Measurements from ENCODE around the gene NBPF4.

The NBPF4 gene

DNA sequence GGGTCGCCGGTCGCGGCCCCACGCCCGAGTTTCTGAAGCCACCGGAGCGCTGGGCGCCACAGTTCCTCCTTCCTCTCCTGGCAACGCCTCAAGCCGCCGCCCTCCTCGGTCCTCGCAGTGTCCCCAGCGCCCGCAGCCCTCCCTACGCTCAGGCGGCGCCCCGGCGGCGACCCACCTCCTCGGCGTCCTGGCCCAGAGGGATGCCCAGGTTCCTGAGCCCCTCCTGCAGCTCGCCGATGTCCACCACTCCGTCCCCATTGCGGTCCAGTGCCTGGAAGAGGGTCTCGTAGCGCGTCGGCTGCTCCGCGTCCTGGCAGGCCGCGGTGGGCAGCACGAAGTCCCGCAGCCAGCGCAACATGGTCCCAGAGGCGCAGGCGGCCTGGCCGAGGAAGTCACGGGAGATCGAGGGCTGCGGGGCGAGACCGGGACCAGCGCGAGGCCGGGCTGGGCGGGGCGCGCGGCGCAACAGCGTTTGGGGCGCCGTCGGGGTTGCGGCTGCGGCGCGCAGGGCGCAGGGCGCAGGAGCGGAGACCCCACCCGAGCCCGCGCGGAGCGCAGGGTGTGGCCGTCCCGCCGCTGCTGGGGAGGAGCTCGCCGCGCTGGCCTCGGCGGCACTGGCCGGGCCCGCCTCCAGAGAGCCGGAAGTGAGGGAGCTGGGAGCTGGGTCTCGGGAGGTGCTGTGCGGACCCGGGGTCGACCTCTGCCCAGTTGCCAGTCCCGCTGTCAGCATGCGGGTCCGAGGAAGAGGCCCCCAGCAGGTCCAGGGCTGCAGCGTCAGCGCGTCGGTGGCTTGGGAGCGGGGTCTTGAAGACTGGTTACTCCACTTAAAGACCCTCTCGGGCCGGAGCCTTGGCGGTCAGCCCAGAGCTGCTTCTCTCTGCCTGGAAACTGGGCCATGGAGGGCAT, 43.8 kb downstream of the NBPF4 start, which contains the start of gene SLC25A24:
Gene SLC25A24 (minus strand): TSS at position 563 of the 906 bp plus-strand sequence. CDS start 205 bp downstream, at position 358.
- Mint-ChIP-seq H3K4me1 (ENCODE audit: low read depth) (peaks cover 48% of the 10 kb centered on the region), H3K9me3 (peaks cover 13% of the 10 kb centered on the region), H3K36me3 (ENCODE audit: low read depth) (peaks cover 53% of the 10 kb centered on the region), H3K27ac (peak within 1 kb of the TSS; percentile 99), H3K4me3 (peak within 1 kb of the TSS; percentile 96), H3K27me3 (peaks cover 1% of the 10 kb centered on the region)
- intact Hi-C loops (cut with micrococcal nuclease), result loop anchor here (5.0 to 10.0 kb wide), 2 partner anchors 58 to 415 kb away; no protein-coding TSS in a partner anchor

DNA sequence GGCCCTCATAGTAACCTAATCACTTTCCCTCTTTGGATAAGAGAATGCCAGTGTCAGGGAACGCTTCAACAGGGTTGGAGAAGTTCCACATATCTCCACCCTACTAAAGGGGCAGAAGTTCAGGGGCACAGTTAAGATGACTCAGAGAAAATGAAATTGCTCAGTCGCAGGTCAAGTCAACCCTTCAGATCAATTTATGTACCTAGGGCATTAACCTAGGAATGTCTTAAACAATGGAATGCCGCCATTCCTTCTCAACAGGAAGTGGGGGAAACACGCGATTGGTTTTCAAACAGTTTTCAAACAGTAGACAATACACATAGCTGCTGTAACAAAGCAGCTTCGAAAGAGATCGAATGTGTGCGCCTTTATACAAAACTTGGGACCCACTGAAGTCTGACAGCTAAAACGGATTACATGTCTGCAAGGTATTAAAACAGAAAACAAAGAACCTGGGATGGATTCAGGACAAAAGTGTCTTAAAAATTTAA, 44.6 kb downstream of the NBPF4 start:
- Mint-ChIP-seq H3K9me3 (peaks cover 21% of the 10 kb centered on the region), H3K4me3 (peak overlapping the region; percentile 96)
- intact Hi-C loops (cut with micrococcal nuclease), result loop anchor here (5.0 to 10.0 kb wide), 2 partner anchors 57 to 414 kb away; no protein-coding TSS in a partner anchor

DNA sequence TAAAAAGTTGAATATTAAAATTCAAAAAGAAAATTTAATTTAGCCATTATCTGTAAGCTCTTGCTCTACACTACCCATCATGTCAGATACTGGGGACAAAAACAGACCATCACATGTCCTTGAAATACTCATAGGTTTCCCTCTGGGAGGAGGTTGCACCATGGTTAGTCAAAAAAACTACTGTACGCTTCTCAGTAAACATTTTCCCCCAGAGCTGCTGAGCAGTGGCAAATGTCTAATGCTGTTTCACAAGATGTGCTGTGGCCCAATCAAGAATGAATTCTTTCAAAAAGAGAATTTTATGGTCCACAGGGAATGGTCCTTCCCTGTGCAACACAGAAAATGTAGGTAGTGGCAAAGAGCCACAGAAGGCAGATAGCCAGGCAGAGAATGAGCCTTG, 49.8 kb downstream of the NBPF4 start:
- H3K9me3 Mint-ChIP-seq, result peaks cover 33% of the 10 kb centered on the region
- no peak overlapping the region for H3K27ac Mint-ChIP-seq
- no peak overlapping the region for H3K4me3 Mint-ChIP-seq
- H3K4me1 Mint-ChIP-seq (ENCODE audit: low read depth), result peaks cover 39% of the 10 kb centered on the region
- no peaks in the 10 kb centered on the region for H3K27me3 Mint-ChIP-seq
- intact Hi-C loops (cut with micrococcal nuclease), result loop anchor here (10.0 kb wide), 1 partner anchor 409 kb away; no protein-coding TSS in a partner anchor
- H3K36me3 Mint-ChIP-seq (ENCODE audit: low read depth), result peaks cover 83% of the 10 kb centered on the region

More for the DNA sequence above, 44.6 kb downstream of the NBPF4 start:
- Mint-ChIP-seq H3K36me3 (ENCODE audit: low read depth) (peaks cover 61% of the 10 kb centered on the region), H3K4me1 (ENCODE audit: low read depth) (peaks cover 51% of the 10 kb centered on the region), H3K27me3 (no peaks in the 10 kb centered on the region), H3K27ac (peak overlapping the region; percentile 99)

DNA sequence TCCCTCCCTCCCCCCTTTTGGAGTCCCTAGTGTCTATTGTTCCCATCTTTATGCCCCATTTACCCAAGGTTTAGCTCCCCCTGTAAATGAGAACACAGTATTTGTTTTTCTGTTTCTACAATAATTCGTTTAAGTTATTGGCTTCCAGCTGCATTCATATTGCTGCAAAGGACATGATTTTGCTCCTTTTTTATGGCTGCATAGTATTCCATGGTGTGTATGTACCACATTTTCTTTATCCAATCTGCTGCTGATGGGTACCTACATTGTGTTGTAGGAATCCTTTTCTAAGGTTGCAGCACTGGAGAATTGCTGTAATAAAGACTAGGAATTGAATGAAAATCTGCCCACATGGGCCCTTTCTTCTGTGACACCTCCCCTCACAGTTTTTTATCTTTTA, 50.5 kb downstream of the NBPF4 start:
- Mint-ChIP-seq H3K4me3 (no peak overlapping the region), H3K27me3 (no peaks in the 10 kb centered on the region), H3K36me3 (ENCODE audit: low read depth) (peaks cover 84% of the 10 kb centered on the region), H3K4me1 (ENCODE audit: low read depth) (peaks cover 32% of the 10 kb centered on the region), H3K27ac (no peak overlapping the region), H3K9me3 (peaks cover 40% of the 10 kb centered on the region)
- intact Hi-C loops (cut with micrococcal nuclease), result loop anchor here (10.0 kb wide), 1 partner anchor 409 kb away; no protein-coding TSS in a partner anchor

DNA sequence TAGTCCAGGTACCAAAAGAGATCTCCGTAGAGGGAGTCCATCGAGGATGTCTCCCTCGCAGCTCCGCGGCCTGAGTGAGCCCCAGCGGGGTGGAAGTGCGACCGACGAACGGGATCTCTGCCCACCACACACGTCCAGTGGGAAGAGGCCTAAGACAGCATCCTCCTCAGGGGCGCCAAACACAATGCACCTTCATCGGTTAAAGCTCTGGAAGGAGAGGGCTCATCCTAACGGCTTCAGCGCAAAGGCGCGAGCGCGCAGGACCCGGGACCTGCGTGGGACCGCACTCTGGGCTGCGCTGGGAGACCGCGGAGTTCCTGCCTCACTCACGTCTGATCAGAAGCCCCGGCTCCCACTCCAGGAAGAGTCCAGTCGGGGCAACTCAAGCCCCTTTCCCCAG, 51.3 kb downstream of the NBPF4 start:
- Mint-ChIP-seq H3K27me3 (no peaks in the 10 kb centered on the region), H3K4me3 (no peak overlapping the region), H3K27ac (no peak overlapping the region), H3K9me3 (peaks cover 47% of the 10 kb centered on the region), H3K36me3 (ENCODE audit: low read depth) (peaks cover 84% of the 10 kb centered on the region), H3K4me1 (ENCODE audit: low read depth) (peaks cover 24% of the 10 kb centered on the region)
- intact Hi-C loops (cut with micrococcal nuclease), result loop anchor here (10.0 kb wide), 1 partner anchor 408 kb away; no protein-coding TSS in a partner anchor

DNA sequence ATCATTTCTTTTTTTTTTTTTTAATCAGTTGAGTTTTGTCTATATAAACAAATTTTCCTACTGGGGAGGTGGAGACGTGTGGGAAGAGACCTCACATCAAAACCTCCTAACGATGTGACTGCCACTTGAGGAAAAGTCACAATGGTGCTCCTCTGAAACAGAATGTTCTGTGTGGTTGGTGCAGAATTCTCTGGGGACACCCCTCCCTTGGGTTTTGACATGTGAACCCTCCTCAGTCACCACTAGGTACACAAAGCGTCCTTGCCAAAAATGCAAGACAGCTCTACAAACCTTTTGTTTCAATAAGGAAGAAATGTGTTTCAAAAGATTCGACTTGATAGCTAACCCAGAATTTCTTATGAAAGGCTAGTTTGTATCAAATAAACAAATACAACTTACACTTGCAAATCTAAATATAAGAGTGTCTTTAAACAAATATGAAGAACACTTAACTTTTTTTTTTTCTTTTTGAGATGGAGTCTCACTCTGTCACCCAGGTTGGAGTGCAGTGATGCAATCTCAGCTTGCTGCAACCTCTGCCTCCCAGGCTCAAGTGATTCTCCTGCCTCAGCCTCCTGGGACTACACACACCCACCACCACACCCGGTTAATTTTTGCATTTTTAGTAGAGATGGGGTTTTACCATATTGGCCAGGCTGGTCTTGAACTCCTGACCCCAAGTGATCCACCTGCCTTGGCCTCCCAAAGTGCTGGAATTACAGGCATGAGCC, 53.0 kb downstream of the NBPF4 start:
- Mint-ChIP-seq H3K4me1 (ENCODE audit: low read depth) (peaks cover 11% of the 10 kb centered on the region), H3K27ac (no peak overlapping the region), H3K27me3 (no peaks in the 10 kb centered on the region), H3K9me3 (peaks cover 39% of the 10 kb centered on the region), H3K4me3 (no peak overlapping the region), H3K36me3 (ENCODE audit: low read depth) (peaks cover 85% of the 10 kb centered on the region)
- intact Hi-C loops (cut with micrococcal nuclease), result loop anchor here (10.0 kb wide), 1 partner anchor 406 kb away; no protein-coding TSS in a partner anchor

DNA sequence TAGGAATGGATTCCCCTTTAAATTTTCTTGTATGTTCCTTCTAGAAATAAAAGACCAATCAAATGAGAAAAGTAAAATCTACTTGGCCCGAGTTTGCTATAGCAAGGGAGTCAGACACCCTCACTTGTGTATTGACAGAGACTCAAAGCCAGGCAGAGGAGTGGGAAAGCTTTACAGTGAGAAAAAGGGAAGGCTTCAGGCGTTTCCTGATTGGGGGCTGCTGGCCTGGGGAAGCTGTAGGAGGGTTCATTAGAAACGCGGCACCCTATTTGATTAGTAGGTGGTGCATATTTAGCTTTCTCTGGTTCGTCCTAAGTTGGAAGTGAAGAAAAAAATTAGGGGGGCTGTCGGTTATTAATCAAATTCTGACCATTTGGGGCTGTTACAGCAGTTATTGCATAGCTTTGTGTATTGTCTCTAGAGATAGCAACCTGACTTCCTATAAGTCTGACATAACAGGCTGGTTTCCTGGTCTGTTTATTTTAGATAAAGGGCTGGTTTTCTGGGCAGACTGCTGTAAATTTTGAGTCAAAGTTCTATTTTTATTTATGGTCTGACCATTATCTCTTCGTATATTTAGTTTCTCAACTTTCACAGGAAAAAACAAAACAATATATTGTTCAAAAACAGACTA, 53.8 kb downstream of the NBPF4 start:
- peaks cover 9% of the 10 kb centered on the region for H3K4me1 Mint-ChIP-seq (ENCODE audit: low read depth)
- peaks cover 81% of the 10 kb centered on the region for H3K36me3 Mint-ChIP-seq (ENCODE audit: low read depth)
- intact Hi-C loops (cut with micrococcal nuclease), result loop anchor here (10.0 kb wide), 1 partner anchor 405 kb away; no protein-coding TSS in a partner anchor
- no peak overlapping the region for H3K4me3 Mint-ChIP-seq
- no peak overlapping the region for H3K27ac Mint-ChIP-seq
- no peaks in the 10 kb centered on the region for H3K27me3 Mint-ChIP-seq
- H3K9me3 Mint-ChIP-seq, result peaks cover 35% of the 10 kb centered on the region

DNA sequence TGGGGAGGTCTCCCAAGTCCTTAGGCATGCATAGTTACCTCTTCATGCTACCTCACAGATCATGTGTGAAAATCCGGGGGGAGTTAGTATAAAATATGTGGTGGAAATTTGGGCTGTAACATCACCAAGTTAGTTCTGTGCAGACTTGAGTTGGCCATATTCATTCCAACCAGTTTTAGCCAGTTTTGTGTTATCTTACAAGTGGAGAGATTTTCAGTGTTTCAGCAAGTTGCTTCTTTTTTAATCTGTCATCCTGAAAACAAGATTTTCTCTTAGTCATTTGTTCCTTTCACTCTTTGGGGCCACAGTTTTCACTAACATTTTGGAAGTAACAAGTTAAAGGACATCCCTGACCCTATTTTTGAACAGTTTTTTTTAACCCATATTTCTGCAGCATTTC, 55.1 kb downstream of the NBPF4 start:
- H3K27ac Mint-ChIP-seq, result no peak overlapping the region
- H3K36me3 Mint-ChIP-seq (ENCODE audit: low read depth), result peaks cover 81% of the 10 kb centered on the region
- peaks cover 5% of the 10 kb centered on the region for H3K4me1 Mint-ChIP-seq (ENCODE audit: low read depth)
- H3K9me3 Mint-ChIP-seq, result peaks cover 22% of the 10 kb centered on the region
- no peaks in the 10 kb centered on the region for H3K27me3 Mint-ChIP-seq
- intact Hi-C loops (cut with micrococcal nuclease), result no loop called here
- H3K4me3 Mint-ChIP-seq, result no peak overlapping the region

DNA sequence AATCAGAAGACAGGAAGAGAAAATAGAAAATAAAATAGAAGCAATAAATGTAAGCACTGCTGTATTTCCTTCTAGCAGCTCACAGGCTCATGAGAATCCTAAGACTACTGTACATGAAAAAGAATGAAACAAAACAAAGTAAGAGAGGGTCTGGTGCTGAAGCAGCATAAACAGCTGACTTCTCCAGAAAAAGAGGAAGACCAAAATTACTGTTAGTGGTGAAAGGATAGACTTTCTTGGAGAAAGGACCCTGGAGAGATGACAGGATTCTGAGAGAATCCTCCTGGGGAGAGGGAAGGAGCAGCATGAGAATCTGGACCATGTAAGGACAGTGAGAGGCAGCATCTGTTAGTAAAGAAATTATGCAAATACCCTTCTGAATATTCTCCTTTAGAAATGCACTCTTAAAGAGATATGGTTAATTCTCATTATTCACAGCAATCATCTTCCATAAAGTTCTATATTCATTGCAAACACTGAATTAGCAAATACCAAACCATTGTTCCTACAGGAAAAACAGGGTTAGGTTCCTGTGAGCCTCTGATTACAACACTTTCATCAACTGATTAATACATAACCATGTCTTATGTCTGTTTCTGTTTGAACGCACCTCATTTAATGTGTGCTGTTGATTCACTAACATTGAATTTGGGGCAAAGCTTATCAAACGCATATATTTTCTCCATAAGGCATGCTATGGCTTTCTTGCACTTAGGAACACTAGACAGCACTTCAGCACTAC, 60.7 kb downstream of the NBPF4 start:
- intact Hi-C loops (cut with micrococcal nuclease), result no loop called here
- Mint-ChIP-seq H3K4me1 (ENCODE audit: low read depth) (peaks cover 19% of the 10 kb centered on the region), H3K27ac (peak overlapping the region; percentile 74), H3K27me3 (no peaks in the 10 kb centered on the region), H3K36me3 (ENCODE audit: low read depth) (peaks cover 86% of the 10 kb centered on the region), H3K4me3 (no peak overlapping the region), H3K9me3 (peaks cover 14% of the 10 kb centered on the region)

DNA sequence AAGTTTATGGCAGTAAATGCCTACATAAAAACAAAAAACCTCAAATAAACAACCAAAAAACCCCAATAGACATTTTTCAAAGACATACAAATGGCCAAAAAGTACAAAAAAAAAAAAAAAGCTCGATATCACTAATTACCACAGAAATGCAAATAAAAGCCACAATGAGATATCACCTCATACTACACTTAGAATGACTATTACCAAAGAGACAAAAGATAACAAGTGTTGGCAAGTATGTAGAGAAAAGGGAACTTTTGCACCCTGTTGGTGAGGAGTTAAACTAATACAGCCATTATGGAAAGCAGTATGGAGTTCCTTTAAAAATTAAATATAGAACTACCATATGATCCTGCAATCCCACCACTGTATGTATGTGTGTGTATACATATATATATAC, 64.9 kb downstream of the NBPF4 start:
- intact Hi-C loops (cut with micrococcal nuclease), result no loop called here

More for the DNA sequence above, 64.9 kb downstream of the NBPF4 start:
- peaks cover 39% of the 10 kb centered on the region for H3K9me3 Mint-ChIP-seq
- H3K27ac Mint-ChIP-seq, result no peak overlapping the region
- H3K36me3 Mint-ChIP-seq (ENCODE audit: low read depth), result peaks cover 90% of the 10 kb centered on the region
- peaks cover 19% of the 10 kb centered on the region for H3K4me1 Mint-ChIP-seq (ENCODE audit: low read depth)
- no peaks in the 10 kb centered on the region for H3K27me3 Mint-ChIP-seq
- H3K4me3 Mint-ChIP-seq, result no peak overlapping the region

Data from dendritic cell treated with granulocyte-macrophage colony-stimulating factor and Interleukin-4, amounts not matched to agents 40 ng/mL and 50 ng/mL, for 4 days (primary cell).